Measurements from ENCODE around the gene ESAM. TPM values are rescaled to one million over a fixed set of nuclear protein-coding genes. Genes with fewer than 3 reads are reported as not detected.

The ESAM gene
- total and polyA plus RNA-seq, 2 of the 8 experiments (the other 6 are each of a cell fraction or from before 2014, with no cell fraction given): 0.09 TPM; not detected in 1

DNA sequence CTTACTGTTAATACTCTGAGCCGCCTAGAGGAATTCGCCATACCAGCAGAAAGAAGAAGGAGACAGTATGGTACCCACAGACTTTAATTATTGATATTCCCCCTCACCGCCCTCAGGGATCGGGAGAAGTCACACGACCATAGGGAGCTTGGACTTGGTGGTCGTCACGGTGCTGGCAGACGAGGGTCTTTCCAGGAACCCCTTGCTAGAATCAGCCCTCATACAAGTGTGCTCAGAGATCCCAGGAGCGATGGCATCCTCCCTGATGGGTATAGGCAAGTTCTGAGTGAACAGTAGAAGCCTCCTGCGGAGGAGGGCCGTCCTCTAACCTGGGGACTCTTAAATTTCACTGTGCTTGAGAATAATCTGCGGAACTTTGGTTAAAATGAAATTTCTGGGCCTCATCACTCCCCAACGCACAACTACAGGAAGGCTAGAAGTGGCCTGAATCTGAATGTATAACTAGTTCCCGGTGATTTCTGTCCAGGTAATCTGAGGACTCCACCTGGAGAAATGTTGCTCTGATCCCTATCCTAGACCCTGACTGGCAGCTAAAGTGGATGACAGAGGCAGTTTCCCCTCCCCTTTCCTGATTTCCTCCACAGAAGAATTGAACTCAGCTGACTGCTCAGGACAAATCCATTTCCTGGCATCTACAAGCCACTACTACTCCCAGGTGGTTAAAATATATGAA lies 14.5 kb downstream of the ESAM start (continued):
- no peak for TF ChIP-seq JUND (IDR thresholded peaks at IDR 0.05; ENCODE audit: low read length)
- no peak for TF ChIP-seq EZH2 (IDR thresholded peaks at IDR 0.05; ENCODE audit: low read depth, low read length, severe bottlenecking)
- TF ChIP-seq, protein P1, sequence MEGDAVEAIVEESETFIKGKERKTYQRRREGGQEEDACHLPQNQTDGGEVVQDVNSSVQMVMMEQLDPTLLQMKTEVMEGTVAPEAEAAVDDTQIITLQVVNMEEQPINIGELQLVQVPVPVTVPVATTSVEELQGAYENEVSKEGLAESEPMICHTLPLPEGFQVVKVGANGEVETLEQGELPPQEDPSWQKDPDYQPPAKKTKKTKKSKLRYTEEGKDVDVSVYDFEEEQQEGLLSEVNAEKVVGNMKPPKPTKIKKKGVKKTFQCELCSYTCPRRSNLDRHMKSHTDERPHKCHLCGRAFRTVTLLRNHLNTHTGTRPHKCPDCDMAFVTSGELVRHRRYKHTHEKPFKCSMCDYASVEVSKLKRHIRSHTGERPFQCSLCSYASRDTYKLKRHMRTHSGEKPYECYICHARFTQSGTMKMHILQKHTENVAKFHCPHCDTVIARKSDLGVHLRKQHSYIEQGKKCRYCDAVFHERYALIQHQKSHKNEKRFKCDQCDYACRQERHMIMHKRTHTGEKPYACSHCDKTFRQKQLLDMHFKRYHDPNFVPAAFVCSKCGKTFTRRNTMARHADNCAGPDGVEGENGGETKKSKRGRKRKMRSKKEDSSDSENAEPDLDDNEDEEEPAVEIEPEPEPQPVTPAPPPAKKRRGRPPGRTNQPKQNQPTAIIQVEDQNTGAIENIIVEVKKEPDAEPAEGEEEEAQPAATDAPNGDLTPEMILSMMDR (IDR thresholded peaks at IDR 0.05; ENCODE audit: control extremely low read depth in 1 of 3, insufficient read depth in 1 of 3, low read depth in 1 of 3, low read length in 3 of 3): no peak
- TF ChIP-seq FOSL1 (IDR thresholded peaks at IDR 0.05; ENCODE audit: insufficient read depth, low read depth, low read length): no peak
- TF ChIP-seq, protein P2, sequence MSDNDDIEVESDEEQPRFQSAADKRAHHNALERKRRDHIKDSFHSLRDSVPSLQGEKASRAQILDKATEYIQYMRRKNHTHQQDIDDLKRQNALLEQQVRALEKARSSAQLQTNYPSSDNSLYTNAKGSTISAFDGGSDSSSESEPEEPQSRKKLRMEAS (IDR thresholded peaks at IDR 0.05): no peak
- no peak for TF ChIP-seq POU5F1 (IDR thresholded peaks at IDR 0.05; ENCODE audit: low read depth, low read length)
- TF ChIP-seq, protein P3, sequence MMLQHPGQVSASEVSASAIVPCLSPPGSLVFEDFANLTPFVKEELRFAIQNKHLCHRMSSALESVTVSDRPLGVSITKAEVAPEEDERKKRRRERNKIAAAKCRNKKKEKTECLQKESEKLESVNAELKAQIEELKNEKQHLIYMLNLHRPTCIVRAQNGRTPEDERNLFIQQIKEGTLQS (IDR thresholded peaks at IDR 0.05; ENCODE audit: insufficient read depth, low read depth, low read length): no peak
- TF ChIP-seq SAP30 (IDR thresholded peaks at IDR 0.05; ENCODE audit: insufficient read depth, insufficient replicate concordance, low read length): no peak
- no peak for TF ChIP-seq RFX5 (IDR thresholded peaks at IDR 0.05; ENCODE audit: borderline replicate concordance, low read depth, low read length)
- TF ChIP-seq TAF7 (optimal IDR thresholded peaks at IDR 0.05; ENCODE audit: borderline replicate concordance, low read depth, low read length): no peak
